Caki2 (cell line): ENCODE results near the gene ZNF396. TPM values are rescaled to one million over a fixed set of nuclear protein-coding genes. Genes with fewer than 3 reads are reported as not detected.

Experiments used
- DNase-seq: peaks from one replicate; pipeline ENCODE4 v3.0.0-alpha.2; 2015; ENCODE audit warnings: low read depth
- in situ Hi-C: cut with HindIII; loops from 2 replicates; pipeline ENCODE4 v1.10.0; 2016; ENCODE audit warnings: low sequenced_read_pairs, low pct_unique_long_range_greater_than_20kb, mixed read lengths
- total RNA-seq: library from RNA; depleted of rRNA; stranded (reverse); fragments of >200 nt; shearing (Covaris generic); gene quantifications from 2 replicates; pipeline ENCODE4 v1.2.3, GENCODE V29; 2014; ENCODE audit warnings: low replicate concordance

Gene ZNF396
- total RNA-seq, 1 experiment from 2014 or later, result 2.7 TPM

DNA sequence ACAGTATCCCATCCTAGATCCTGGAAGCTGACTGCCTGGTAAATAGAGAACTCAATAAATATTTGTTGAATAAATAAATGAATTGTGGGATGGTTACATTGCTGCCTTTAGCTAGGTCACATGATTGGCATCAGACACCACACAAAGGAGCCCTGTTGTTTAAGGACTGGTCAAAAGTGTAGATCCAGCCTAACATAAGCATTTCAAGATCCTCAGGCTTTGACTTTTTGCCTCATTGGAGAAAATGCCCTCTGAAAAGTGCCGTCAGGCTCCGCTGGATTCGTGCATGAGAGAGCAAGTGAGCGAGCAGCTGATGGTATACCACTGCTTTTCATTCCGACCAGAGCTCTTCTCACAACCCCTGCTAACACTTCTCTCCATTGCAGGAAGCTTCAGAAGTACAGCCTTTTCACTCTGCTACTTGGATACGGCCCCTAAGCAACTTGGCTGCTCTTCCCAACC, 31.6 kb downstream of the ZNF396 start:
- in situ Hi-C loops, result no loop called here
- peak; percentile 35 for DNase-seq

DNA sequence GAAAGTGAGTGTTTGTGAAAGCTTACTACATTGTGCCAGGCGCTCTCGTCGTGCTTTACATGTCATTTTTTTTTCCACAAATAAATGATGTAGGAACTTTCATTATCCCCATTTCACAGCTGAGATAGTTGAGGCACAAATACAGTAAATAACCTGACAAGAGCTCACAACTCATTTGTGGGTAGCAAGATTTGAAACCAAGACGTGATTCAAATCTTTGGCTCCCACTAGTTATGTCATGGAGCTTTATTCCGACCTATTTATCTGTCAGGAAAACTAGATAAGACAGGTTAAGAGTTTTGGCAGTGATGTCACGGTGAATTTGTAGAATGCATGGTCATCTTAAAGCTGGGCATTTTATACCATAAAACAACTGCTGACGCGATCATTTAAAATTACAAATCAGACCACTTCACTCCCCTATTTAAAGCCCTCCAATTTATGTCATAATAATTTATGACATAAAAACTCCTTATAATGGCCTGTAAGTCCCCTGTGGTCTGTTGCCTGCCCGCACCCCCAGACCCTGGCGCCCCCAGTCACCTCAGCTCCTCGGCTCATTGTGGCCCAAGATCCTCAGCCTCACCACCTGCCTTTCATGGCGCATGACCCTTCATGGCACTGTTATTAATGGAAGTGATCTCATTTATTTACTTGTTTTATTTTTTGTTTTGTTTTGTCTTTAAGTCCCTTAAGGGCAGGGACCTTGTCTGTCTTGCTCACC, 32.2 kb downstream of the ZNF396 start:
- in situ Hi-C loops, result no loop called here
- no peak for DNase-seq

DNA sequence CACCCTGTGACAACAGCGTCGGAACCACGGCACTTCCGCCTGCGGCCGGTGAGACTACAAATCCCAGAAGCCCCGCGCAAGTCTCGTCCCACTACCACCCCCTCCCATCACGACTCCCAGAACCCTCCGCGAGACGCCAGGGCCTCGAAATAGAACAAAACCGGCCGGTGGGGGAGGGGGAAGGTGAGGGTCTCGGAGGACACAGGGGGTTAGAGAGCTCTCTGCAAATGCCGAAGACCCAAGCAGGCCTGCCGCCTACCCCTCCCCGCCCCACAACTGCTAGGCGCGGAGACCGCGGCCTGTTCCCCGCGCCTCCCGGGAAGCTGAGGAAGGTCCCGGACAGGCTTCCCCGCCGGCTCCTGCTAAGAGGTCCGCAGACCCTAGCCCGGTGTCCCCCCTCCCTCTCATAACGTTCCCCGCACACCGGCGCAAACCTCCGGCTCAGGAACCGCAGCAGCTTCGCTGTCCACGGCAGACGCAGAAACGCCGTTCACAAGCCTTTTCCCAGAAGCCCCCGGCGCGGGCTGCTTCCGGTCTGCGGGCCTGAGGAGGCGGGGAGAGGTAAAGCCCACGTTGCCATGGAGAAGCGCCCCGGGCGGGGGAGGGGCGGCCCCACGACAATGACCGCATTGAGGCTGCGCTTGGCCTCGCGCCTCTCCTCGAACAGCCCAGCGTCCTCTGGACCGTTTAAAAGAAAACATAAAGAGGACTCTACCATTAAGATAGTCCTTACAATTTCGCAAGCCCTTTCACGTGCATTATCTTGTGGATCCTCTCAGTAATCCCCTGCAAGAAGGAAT, 33.0 kb downstream of the ZNF396 start, which contains the start of gene ZNF24:
TSS of gene ZNF24 (minus strand) at position 485 of the 800 bp plus-strand sequence. CDS start 3,770 bp downstream, outside the sequence.
- DNase-seq, result peak; percentile 91
- in situ Hi-C loops, result no loop called here

DNA sequence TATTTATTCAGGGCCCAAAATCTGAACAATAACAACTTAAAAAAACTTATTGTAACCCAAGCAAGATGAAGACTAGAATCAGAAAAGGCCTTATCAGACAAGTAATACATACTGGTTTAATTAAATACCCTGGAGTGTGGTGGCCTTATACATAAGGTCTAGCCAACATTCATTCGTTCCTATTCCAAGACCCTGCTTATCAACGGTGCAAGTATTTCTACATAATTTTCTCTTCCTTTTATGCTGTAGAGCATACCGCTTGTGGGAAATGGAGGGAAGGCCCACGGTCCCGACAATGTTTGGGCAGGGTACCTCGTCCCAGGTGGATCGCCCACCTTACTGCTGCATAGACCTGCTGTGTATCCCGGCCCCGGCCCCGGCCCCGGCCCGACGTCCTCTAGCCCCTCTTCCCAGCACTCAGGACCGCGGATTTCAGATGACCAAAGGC, 33.6 kb downstream of the ZNF396 start:
- in situ Hi-C loops, result no loop called here
- no peak for DNase-seq

DNA sequence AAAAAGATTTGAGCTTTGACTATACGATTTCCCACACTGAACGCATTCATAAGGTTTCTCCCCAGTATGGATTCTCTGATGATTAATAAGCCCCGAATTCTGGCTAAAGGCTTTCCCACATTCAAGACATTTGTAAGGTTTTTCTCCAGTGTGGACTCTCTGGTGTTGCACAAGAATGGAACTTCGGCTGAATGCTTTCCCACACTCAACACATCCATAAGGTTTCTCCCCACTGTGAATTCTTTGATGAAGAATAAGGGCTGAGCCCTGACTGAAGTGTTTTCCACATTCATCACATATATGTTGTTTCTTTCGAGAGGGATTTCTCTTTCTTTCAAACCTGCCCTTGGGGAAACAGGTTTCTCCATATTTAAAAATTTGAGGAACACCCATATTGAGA, 39.9 kb downstream of the ZNF396 start:
- in situ Hi-C loops, result no loop called here
- DNase-seq, result no peak

DNA sequence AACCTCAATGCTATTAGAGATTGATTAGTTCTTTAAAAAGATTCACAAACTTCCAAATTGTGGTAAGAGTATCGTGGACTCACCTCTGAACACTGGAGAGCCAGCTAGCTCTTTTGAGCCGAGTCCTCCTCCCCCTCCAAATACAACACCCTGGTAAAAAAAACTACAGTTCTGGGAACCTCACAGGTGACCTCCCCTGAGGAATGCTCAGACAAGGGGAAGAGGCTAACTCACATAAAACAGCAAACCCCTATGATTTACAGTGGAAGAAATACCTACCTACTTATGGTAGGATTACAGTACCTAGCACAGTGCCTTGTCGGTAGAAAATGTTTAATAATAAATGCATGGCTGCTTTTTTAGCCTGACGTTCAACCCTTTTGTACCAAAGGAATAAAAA, 41.3 kb downstream of the ZNF396 start:
- in situ Hi-C loops, result no loop called here
- no peak for DNase-seq

DNA sequence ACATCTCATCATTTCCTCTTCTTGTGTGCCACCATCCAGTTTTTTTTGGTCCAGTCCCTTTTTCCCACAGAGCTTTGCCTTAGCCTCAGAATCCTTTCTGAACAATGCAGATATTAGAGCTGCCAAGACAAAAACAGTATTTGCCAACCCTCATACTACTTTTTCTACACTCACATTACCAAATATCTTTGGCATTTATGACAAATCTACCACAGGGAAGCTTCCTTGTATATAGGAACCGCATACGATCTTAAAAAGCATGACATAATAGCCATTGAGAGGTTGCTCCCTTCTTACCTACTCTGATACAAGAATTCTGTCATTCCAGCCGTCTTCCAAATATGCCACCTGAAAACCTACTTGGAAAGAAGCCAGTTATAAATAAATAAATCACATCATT, 42.3 kb downstream of the ZNF396 start:
- in situ Hi-C loops, result no loop called here
- no peak for DNase-seq

DNA sequence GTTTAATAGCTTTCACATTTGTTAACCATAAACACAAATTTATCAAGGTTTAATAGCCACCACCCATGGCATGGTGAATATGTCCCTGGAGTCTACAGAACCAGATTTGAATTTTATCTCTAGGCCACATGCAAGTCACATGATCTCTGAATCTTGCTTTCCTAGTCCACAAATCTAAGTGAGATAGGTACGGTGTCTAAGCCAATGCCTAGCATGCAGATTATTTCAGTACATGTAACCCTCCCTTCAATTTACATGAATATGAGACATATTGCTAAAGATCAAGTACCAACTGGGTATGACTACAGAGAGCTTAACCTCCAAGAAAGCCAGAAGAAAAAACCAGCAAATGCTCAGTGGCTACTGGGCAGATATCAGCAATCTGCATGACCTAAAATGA, 42.9 kb downstream of the ZNF396 start:
- no peak for DNase-seq
- in situ Hi-C loops, result no loop called here

DNA sequence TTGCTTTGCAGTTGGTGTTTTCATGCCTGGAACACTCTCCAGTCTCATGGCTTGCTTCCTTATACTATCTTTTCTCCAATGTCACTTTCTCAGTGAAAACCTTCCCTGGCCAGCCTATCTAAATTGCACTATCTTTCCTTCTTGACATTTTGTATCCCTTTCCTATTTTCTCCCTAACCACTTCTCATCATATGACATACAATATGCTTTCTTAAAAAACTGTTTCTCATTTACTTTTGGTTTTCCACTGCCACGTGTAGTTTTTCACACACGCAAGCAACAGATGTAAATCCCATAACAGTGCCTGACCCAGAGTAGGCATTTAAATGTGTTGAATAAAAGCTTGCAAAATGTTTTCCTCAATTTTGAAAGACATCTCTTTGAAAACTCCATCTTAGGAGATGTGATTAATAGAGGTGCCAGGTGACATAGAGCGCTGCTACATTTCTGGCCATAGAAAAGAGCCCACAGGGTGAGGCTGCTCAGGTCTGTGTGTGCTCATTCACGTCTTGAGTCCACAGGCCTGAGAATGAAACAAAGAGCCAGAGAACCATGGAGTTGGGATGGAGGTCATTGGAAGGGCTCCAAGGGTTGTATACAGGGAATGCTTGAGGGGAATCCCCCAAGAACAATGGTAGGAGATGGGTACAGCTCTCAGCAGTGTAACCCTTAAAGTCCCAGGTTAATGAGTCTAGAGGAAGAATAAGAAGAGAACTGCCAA, 45.6 kb downstream of the ZNF396 start:
- in situ Hi-C loops, result no loop called here
- DNase-seq, result no peak

DNA sequence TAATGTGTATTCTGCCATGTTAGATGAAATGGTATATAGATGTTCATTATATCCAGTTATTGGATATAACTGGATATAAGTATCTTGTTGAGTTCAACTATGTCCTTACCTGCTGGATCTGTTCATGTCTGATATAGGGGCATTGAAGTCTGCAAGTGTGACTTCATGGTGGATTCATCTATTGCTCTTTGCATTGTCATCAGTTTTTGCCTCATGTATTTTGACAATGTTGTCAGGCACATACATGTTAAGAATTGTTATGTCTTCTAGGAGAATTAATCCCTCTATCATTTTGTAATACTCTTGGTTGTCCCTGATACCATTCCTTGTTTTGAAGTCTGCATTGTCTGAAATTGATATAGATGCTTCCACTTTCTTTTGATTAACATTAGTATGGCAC, 48.3 kb downstream of the ZNF396 start:
- in situ Hi-C loops, result no loop called here
- no peak for DNase-seq

DNA sequence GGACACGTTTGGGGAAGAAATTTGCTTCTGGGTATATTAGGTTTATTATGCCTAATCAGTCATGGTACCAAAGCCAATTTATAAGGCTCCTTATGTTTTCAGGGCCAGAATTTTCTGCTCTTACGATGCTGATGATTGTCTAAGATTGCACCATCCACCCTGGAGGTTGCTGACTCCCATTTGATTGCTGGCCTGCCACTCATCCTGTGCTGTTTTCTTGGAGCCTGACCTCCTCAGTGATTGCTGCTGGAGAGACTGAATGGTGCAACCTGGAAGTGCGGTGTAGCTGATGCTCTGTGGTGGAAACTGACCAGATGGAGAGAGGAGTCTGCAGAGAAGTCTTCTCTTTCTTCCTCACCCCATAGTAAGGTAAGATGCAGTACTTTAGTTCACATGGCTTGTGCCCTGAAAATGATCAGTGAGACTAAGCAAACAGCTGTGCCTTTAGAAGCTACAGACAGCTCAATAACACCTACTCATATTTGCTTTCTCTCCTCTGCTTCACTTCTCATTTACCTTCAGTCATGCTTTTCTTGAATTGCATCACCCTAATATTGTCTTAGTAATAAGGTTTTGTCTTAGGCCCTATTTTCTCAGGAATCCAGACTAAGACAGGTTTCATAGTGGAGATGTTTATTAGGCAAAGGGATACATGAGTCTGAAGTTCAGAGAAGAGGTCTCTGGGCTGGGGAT, 50.3 kb downstream of the ZNF396 start:
- no peak for DNase-seq
- in situ Hi-C loops, result no loop called here

DNA sequence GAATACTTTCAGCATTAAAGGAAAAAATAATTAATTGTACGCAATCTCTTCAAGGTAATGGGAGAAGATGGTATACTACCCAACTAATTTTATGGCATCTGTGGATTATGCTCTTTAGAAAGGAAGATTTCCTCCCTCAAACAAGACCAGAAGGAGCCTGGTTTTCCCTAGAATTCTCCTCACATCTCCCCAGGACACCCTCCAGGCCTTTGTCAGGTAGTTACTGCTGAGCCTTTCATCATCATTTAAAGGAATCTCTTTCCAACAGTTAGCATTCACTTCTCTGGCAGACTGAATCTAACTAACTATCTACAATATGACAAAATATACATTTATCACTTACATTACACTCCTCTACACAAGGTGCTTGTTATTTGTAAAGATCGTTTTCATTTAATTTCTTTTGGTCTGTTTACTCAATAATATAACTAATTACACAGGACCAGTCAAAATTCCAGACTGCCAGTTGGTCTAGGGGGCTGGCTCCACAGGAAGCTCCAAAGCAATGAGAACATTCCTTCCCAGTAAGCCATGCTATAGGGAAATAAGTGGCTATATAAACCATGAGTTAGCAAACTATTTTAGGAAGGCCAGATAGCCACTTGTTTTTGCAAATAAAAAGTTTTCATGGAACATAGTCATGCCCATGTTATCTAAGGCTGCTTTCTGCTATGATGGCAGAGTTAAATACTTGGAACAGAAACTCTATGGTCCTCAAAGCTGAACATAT, 52.0 kb downstream of the ZNF396 start:
- DNase-seq, result no peak
- in situ Hi-C loops, result no loop called here

DNA sequence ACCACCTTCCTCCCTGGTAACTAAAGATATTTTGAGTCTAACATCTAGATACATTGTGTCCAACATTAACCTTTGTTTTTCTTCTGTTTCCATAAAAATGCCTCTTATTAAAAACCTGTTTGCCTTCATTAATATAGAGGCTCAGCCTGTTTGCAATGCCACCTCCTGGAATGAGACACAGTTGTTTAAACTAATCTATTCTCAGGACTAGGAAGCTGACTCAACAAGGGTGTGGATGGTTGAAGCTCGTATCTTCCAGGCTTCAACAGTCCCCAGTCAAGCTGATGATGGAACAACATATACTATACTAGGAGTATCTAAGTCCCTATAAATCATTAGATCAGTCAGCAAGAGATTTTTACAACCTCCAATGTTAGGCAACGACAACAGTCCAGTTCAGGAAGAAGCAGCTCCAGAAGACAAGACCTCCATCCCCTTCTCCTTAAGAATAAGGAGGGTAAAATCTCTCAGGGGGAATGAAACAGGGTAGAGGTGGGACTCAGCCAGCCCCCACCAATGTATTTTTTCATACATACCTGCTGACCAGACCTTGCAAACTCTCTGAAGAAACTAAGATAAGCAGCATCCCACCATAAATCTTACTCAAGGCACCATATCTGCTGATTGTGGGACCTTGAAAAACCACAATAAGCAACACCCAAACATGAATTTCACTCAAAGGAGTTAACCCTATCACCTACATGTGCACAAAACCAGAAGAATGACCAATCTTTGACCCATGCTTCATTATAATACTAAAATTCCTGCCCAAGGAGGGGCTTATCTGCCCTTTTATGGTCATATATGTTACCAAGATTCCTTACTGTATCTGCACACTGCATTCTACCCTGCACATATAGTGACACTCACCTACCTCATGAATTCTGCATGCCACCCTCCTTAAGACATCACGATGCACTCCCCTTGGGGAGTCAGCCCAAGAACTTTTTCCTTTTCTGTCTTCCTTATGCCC, 54.4 kb downstream of the ZNF396 start:
- no peak for DNase-seq
- in situ Hi-C loops, result no loop called here
